HT1080 (cell line): ENCODE measurements around the gene DCHS2. TPM values are rescaled to one million over a fixed set of nuclear protein-coding genes. Genes with fewer than 3 reads are reported as not detected.

Source experiments
- DNase-seq: peaks from one replicate; pipeline ENCODE4 v3.0.0-alpha.2; 2015; ENCODE audit warnings: low read depth
- total RNA-seq: library from RNA; depleted of rRNA; stranded (reverse); fragments of >200 nt; shearing (Covaris generic); gene quantifications from 2 replicates; pipeline ENCODE4 v1.2.3, GENCODE V29; 2014

Gene DCHS2
- total RNA-seq, 1 experiment from 2014 or later: not detected

DNA sequence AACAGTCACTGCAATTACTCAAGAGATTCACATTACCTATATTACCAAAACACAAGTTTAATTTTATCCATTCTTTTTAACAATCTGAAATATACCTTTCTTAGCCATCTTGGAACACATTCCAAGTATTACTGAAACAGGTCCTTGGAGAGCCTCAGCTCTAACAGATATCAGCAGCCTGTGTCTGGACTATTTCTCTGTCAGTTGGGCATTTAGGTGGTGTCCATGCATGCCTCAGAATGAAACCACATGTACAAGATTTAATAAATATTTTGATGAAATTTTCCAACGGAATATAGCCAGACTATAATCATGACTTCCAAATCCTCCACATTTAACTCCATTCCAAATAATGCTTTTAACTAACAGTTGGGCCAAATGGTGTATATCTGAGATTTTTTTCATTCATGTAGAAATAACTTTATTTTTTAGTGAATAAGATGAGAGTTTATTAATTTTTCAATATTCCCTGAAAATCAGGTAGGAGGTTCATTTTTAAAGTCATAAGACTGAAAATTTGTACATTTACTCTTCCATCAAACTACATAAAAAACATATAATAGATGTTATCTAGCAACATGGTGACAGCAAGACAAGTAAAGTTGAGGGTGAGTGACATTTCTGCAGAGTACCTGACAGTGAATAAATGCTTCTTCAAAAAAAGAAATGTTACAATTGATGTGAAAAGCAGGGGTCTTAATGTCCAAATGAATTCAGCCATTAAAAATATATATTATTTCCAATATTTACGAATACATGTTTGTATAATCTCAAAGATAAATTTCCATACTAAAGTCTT lies 174.2 kb downstream of the DCHS2 start:
- no peak for DNase-seq

DNA sequence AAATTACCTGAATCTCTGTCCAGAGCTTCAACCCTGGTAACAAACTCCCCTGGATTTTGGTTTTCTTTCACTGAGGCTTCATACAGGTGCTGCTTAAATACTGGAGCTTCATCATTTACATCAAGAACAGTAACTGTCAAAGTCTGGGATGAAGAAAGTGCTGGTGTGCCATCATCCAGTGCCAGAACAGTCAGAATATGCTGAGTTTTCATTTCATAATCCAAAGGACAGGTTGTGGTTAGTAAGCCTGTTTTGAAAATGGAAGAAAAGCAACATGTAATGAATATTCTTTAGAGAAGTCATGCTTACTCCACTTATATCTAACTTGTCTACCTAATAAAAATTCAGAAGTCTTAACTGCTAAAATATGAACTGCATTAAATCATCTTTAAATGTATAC lies 175.9 kb downstream of the DCHS2 start:
- DNase-seq: no peak

DNA sequence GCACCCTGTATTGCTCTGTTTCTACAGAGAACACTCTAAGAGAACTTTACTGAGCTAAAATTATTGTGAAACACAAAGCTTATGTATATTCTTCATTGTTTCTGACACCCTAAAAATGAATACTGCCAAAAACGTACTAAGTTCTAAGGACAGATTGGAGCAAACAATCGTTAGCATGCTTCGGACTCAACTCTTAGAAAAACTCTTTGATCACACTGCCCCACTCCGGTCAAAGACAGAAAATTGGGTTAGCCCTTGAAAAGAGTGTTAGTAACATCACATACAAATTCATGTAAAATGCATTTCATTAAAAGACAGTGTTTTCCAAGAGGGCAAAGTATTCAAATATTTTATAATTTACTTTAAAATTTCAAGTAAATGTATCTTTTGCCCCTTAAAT lies 177.4 kb downstream of the DCHS2 start:
- DNase-seq: peak; percentile 36

DNA sequence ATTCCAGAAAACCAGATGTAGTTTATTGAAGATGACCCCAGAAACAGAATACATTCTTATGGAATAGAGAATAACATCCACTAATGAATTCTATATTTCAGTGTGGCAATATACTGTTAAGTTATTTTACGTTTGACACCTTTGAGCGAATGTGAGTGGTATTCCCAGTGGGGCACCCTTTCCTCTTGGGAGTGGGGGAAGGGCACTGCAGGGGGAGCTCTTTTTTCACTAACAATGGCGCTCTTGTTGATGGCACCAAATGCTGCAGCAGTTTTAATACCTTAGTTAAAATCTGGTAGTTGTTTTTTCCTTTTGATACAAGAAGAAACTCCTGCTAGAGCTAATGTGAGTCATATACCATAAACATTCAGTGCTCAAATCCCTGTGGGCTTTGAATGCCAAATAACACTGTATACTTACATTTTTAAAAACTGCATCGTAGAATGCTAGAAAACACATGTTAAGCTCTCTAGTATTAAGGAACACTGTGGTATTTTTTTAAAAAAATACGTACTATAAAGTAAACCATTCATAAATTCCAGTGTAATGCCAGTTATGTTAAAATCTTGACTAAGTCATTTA lies 178.5 kb downstream of the DCHS2 start:
- DNase-seq: peak; percentile 13

DNA sequence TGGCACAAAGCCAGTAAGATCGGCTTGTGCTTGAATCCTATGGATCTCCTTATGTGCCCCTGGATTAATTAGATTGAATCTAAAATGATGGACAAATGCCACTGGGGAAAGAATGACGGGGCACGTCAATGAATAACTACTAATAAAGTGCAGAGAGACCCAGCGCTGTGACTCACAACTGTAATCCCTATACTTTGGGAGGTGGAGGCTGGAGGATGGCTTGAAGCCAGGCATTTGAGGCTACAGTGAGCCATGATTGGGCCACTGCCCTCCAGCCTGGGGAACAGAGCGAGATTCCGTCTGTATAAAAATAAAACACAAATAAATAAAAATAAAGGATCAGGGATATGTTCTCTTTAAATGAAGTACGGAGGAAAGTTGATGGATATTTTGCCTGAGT lies 179.4 kb downstream of the DCHS2 start:
- no peak for DNase-seq

DNA sequence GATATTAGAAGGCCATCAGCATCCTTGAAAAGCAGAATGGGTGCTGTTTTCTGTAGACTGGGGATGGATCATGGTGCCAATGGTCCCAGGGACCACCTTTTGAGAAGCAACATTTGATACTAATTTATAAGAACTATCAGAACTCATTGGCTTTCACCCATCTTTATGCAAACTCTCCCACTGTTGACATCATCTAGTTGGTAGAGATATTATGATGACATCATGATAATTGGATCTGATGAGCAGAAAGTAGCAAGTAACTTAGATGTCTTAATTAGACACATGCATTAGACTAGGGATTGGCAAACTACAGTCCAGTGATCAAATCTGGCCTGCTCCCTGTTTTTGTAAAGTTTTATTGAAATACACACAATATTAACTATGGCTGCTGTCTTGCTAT lies 181.0 kb downstream of the DCHS2 start:
- DNase-seq: no peak

DNA sequence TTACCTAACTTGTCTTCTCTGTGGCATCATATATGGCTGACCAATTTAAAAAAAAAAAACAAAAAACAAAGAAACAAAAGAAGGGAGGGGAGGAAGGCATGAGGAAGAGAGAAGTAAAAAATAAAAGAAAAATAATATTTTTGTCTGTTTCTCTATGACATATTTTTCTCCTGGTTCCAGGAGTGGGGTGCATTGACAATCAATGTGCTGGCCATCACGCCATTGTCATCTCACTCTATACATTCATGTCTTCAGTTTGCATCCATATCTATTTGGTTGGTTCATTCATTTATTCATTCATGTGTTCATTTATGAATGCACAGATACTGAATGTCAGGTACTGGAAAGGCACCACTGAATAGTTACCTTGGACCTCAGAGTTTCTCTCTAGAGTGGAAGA lies 183.4 kb downstream of the DCHS2 start:
- DNase-seq: no peak

DNA sequence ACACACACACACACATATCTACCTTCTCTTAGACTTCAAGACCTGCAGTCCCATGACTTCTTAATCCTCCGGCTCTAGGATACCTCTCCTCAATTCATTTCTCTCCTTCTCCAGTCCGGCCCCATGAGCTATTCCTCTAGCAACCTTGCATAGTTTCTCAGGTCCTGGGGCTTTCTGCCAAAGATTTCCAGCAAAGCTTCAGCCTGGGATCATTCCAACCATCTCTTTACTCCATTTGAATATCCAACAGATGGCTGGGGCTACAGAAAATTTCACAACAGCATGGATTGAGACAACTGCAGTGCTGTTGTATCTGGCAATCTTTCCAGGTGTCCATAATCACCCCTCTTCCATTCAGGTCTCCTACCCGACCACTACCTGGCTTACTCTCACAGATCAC lies 184.1 kb downstream of the DCHS2 start:
- no peak for DNase-seq

DNA sequence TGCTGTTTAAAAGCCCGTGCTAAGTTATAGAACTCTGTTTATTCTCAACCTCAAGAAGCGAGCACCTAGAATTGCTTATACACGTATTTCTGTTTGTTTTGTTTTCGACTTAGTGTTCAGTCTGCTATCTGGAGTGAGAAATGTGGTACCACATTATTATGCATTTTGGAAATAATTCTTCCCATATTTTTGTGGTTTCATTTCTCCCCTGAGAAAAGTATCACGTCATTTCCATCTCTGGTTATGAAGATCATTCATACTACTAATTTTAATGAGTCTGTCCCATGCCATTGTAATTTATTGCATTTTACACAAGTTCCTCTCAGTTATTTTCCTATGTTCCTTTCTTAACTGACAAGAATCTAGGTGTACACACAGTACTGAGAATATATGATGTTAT lies 186.0 kb downstream of the DCHS2 start:
- DNase-seq: no peak

DNA sequence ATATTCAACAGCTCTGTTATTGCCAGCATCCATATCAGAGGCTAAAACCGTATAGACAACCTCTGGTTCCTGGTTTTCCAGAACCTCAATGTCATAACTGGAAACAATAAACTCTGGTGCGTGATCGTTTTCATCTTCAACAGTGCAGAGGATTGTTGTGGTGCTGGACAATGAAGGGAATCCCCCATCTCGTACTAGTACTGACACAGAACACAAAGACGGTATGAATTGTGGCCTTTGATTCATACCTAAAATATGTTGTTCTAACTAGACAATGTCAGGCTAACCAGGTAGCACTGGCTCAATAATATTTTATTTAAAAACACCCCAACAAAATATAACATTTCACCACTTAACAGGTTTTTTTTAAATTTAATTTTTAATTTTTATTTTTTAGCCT lies 186.9 kb downstream of the DCHS2 start:
- no peak for DNase-seq

DNA sequence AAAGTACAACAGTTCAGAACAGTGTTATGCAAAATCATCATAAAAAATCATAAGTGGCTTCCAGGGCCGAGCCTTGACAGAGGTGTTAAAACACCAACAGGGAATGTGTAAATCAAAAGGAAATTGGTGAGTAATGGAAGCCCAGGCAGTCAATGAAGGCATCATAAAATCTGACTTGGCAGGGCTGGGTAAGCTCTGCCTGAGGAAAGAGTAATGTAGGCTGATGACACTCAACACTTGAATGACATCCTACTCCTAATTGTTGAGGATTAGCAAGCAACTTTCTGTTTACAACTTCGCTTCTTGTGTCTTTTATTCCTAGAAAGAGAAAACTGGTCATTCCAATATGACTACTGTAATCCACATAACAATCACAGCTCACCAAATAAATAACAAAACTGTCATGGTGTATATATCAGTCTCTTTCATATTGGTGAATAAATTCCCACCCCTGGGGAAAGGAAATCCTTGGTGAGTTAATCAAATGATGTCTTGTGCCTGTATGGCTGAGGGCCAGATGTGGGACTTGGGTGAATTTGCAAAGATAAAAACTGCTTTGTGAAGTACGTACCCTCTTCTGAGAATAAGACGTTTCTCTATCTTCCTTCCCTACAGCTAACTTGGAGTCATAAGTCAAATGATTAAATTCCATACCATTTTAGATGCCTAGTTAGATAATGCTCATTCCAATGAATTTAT lies 196.8 kb downstream of the DCHS2 start:
- no peak for DNase-seq

DNA sequence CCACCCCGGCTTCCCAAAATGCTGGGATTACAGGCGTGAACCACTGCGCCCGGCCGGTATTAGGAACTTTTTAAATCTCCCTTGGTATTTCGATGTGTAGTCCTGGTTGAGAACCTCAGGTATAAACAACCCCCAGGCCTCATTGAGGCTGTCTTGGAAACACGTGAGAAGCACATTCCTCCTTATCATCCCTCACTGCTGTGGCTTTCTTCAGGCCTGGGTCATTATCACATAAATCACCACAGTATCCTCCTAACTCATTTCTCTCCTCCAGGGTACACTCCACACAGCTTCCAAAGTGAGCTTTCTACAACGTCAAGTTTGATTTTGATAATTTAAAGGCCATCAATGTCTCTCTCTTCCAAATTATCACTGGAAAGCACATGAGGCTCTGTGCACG lies 198.2 kb downstream of the DCHS2 start:
- DNase-seq: no peak

DNA sequence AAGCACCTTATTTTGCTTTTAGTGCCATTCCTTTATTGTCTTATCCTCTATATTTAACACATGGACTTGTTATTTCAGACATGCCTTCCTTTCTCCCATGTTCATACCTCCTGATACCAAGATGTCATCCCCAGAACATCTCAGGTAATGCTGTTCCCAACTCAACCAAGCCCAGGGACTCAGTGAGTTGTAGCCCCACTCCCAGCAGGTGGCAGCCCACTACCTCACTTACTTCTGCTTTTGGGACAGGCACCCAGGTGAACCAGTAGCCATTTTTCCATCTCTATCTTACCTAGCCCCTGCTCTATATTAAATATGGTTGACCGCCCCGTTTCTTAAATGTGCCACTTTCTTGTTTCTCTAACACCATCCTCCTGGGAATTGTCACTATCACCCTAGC lies 199.0 kb downstream of the DCHS2 start:
- no peak for DNase-seq

DNA sequence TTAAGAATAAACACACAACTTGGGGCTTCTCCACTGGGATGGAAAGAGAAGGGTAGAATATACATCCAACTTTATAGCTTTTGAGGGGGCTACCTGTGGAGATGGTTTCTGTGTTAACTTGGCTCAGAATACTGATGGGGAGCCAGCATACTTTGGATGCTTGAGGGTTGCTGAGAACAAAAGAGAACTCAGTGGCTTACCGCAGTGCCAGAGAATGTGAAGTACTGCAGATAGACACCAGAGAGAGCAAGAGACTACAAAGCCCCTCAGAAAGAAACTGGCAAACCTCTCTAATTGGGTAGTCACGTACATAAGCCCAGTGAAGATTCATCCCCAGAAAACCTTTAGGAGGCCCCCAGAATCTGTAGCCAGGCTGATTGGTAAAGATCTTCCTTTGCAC lies 214.4 kb downstream of the DCHS2 start:
- no peak for DNase-seq

DNA sequence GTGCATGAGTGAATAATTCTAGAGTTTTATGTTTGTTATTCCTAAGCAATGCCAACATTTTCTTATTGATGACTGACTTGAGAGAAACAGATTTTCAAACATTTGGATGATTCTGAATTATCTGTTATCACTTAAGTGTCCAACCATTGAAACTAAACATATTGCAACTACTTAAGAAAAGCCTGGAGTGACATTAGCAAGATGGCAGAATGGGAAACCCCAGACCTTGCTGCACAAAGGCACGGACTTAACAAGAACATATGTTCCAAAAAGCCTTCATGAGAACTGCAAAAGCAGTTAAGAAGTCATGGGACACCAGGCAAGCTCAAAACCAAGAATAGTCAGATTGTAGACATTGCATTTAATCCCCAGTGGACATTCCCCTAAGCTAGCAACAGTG lies 215.1 kb downstream of the DCHS2 start:
- no peak for DNase-seq

DNA sequence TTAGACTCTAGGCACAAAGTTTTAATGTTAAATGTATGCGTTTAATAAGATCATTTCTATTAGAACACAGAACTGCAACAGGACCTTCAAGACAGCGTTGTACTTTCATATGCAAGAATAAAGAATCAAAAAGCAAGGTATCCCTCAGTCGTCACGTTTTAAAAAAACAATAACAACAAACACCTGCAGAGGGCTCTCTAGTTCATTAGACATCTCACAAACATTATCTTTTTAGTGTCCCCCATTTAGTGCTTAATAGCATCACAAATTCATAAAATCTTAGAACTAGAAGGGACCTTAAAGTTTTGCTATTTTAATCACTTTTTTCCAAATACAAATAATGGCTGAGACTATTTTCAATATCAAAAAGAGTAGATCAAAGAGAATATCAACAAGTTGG lies 236.6 kb downstream of the DCHS2 start:
- DNase-seq: no peak

DNA sequence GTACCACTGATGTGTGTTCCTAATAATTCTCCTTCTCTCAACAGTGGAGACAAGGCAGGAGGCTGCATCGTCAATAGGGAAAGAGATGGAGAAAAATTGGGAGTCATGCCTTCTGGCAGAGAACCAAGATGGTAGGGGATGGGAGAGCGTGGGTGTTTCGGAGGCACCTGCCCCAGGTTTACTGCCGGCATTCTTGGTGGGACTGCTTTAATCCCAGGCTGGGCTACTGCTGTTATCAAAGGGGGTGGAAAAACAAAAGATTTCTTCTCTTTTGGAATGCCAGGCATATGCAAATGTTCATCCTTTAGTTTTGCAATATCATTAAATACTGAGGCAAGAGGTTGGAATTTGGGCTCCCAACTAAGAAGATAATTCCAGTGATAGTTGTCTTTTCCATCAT lies 257.0 kb downstream of the DCHS2 start:
- DNase-seq: no peak

DNA sequence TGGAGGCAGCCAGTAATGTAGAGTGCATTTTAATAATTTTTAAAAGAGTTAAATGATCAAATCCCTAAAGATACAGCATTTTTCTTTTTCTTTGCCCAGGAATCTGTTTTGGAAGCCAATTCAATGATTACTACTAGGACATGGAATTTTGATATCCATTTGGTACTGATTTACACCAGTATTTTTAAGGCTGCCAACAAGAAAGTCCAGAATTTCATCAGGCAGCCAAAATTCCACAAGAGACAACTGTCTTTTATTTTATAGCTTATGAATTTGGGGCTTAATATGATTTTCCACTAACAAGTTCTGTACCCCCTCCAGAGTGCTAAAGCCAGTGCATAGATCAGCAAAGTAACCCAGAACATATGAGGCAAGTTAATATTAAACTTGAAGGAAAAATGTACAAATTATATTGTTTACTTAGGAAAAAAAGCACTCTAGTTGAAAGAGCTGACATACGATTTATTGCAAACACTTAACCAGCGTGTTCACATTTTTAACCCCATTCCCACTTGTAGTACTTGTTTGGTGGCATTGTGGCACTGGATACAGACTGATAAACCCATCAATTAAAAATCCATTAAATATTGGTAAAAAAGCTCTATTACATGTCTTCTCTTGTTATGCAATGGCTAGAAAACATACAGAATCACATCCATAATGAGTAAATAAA lies 259.7 kb downstream of the DCHS2 start:
- DNase-seq: no peak

DNA sequence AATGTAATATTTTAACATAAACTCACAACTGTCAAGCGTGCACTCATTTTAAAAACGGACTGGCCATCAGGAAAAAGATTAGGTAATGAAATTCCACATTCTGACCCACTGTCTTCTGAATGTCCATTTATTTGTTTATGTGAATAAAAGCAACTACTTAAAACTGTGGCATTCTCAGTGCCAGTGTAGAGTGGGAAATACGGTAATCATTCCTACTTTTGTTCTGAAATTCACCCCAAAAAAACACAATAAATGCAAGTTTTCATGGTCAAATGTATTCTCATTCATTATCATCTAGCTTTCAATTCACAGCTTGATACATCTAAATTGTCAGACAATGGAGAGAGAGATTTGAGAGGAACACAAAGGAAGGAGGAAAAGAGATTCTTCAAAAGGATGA lies 260.9 kb downstream of the DCHS2 start:
- DNase-seq: no peak

DNA sequence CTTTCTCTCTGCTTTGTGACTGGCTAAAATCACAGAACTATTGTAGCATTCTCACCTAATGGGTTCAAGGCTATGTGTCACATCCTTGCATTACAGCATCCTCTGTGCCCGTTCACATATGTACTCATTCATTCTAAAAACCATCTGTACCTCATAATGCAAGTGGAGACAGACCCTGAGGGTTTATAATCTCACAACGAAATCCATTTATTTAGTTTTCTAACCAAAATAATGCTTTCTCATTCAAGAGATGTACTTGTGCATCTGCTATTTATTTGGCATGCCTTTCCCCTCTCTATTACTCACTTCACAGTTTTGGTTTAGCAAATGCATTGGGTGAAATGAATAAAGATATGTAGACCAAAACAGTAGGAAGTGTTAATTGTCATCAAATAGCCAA lies 261.5 kb downstream of the DCHS2 start:
- DNase-seq: no peak

DNA sequence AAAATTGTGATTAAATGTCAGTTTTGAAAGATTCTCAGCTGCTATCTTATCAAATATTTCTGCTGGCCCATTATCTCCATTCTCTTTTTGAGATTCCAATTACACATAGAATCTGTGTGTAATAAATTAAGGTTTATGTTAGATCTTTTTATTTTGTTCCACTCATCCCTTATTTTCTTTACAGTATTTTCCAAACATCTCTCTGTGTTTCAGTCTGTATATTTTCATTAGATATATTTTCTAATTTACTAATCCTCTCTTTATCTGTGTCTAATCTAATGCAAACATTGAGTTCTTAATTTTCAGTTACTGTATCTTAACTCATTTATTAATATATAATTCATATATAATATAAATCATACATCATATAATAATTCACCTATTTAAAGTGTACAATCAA lies 268.7 kb downstream of the DCHS2 start:
- DNase-seq: no peak

DNA sequence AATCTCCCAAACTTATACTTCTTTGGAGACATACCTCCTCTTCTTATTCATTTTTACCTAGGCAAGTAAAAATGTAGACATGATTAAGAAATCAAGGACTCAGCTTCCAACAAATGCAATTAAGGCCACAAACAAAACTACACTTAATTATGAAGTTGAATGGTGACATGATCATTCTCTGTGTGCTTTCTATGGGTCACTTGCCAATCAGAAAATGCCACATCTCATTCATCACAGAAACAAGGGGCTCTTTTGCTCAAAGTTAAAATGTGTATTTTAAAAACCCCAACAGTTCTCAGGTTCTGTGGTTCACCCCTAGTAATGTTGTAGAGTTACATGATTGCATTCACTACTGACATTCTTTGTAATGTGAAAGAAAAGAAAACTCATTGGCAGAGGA lies 273.5 kb downstream of the DCHS2 start:
- no peak for DNase-seq
